ENCODE data around the gene KCTD1. TPM values are rescaled to one million over a fixed set of nuclear protein-coding genes. Genes with fewer than 3 reads are reported as not detected.

KCTD1 gene
- polyA plus RNA-seq, 1 of the 3 experiments (the other 2 are of a cell fraction): 12.8 TPM

- H3K4me2 ChIP-seq: no peak overlapping the region
- 67% methylated on average over 2 of the region's 4 CpGs for WGBS (ENCODE audit: low lambda C conversion rate)
- H3K27ac ChIP-seq (ENCODE audit: low read depth in 2 of 2, low read length in 1 of 2): no peak overlapping the region
- no peak for DNase-seq
- no peaks in the 10 kb centered on the region for H3K36me3 ChIP-seq (replicated peaks in 1 of 2; ENCODE audit: control insufficient read depth in 1 of 2, insufficient read depth in 2 of 2, low read length in 1 of 2)
- no peaks in the 10 kb centered on the region for H3K27me3 ChIP-seq (ENCODE audit: insufficient read depth)
- H3K9me2 ChIP-seq: no peaks in the 10 kb centered on the region
- H3K4me3 ChIP-seq (ENCODE audit: low read depth in 2 of 2, low read length in 1 of 2): no peak overlapping the region
- no peaks in the 10 kb centered on the region for H3K9me3 ChIP-seq
- no peaks in the 10 kb centered on the region for H3F3A ChIP-seq (replicated peaks; ENCODE audit: insufficient read depth)
- peaks cover 5 to 18% of the 10 kb centered on the region in 2 experiments; a peak in 3 of 4 replicates for H3K4me1 ChIP-seq (ENCODE audit: control insufficient read depth in 1 of 2, insufficient read depth in 2 of 2, low read depth in 1 of 2, low read length in 1 of 2)
- no peaks in the 10 kb centered on the region for H4K20me1 ChIP-seq (ENCODE audit: insufficient read depth)
- no peak overlapping the region for H3K9ac ChIP-seq
- H2AFZ ChIP-seq (ENCODE audit: low read depth): no peak overlapping the region
- H3K79me2 ChIP-seq (ENCODE audit: insufficient read depth): no peaks in the 10 kb centered on the region
- TF ChIP-seq IRF3 (IDR thresholded peaks at IDR 0.05; ENCODE audit: low read depth, low read length): no peak
- CTCF ChIA-PET: interaction anchor here (0.8 to 1.4 kb wide), 3 partner anchors 15 to 225 kb away, joined by 3 read pairs; no protein-coding TSS in a partner anchor
- POLR2A ChIA-PET: no interaction called here
These were observed 123.8 kb downstream of the KCTD1 start for GRCh38 chr18:26424428-26425147.

- H3K27ac ChIP-seq (ENCODE audit: low read depth in 2 of 2, low read length in 1 of 2): no peak overlapping the region
- H2AFZ ChIP-seq (ENCODE audit: low read depth): no peak overlapping the region
- H3K4me2 ChIP-seq: no peak overlapping the region
- TF ChIP-seq FOSL2 (IDR thresholded peaks at IDR 0.05; ENCODE audit: borderline replicate concordance, low read depth): no peak
- no peak for TF ChIP-seq CHD2 (IDR thresholded peaks at IDR 0.05; ENCODE audit: low read length, partially characterized antibody)
- TF ChIP-seq GATA2 (CRISPR knock-in tag; IDR thresholded peaks at IDR 0.05): no peak
- no peak for TF ChIP-seq NFIC (IDR thresholded peaks at IDR 0.05; ENCODE audit: borderline replicate concordance)
- no peak for TF ChIP-seq TEAD4 (IDR thresholded peaks at IDR 0.05; ENCODE audit: borderline replicate concordance, insufficient read depth)
- no peak for TF ChIP-seq TAF1 (IDR thresholded peaks at IDR 0.05; ENCODE audit: borderline replicate concordance, low read depth, low read length)
- TF ChIP-seq USF2 (IDR thresholded peaks at IDR 0.05; ENCODE audit: borderline replicate concordance, low read depth, low read length): no peak
- no peaks in the 10 kb centered on the region for H3K27me3 ChIP-seq (ENCODE audit: insufficient read depth)
- ChIA-PET POLR2A (interaction anchor here (0.6 kb wide), 1 partner anchor 199 kb away, joined by 3 read pairs; no protein-coding TSS in a partner anchor), CTCF (no interaction called here)
- WGBS (ENCODE audit: low lambda C conversion rate): 69% methylated on average over 6 of the region's 6 CpGs
- no peak overlapping the region for H3K4me3 ChIP-seq (ENCODE audit: low read depth in 2 of 2, low read length in 1 of 2)
- H3F3A ChIP-seq (replicated peaks; ENCODE audit: insufficient read depth): no peaks in the 10 kb centered on the region
- H3K36me3 ChIP-seq (replicated peaks in 1 of 2; ENCODE audit: control insufficient read depth in 1 of 2, insufficient read depth in 2 of 2, low read length in 1 of 2): no peaks in the 10 kb centered on the region
- no peaks in the 10 kb centered on the region for H3K79me2 ChIP-seq (ENCODE audit: insufficient read depth)
- H3K4me1 ChIP-seq (ENCODE audit: control insufficient read depth in 1 of 2, insufficient read depth in 2 of 2, low read depth in 1 of 2, low read length in 1 of 2): peaks cover 0 to 20% of the 10 kb centered on the region in 2 experiments; a peak in 2 of 4 replicates
- no peak for DNase-seq
- no peaks in the 10 kb centered on the region for H3K9me2 ChIP-seq
- no peak overlapping the region for H3K9ac ChIP-seq
- no peaks in the 10 kb centered on the region for H4K20me1 ChIP-seq (ENCODE audit: insufficient read depth)
- no peaks in the 10 kb centered on the region for H3K9me3 ChIP-seq
These were observed 125.7 kb downstream of the KCTD1 start for GRCh38 chr18:26422472-26423162.
